ENCODE data around the gene ACTL9.

ACTL9 gene

DNA sequence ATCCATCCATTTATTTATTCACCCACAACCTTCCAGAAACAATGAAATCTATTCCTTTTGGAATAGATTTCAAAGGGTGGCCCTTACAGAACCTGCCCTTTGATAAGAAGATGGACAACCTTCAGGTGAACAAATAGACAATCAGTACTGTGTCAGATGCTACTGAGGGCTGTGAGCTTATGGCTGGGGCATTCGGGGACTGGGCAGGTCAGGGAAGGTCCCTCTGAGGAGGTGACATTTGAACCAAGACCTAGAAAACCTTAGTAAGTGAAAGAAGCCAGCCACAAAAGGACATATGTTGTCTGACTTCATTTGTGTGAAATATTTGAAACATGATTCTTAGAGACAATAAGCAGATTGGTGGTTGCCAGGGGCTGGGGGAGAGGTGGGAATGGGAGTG lies 15.7 kb downstream of the ACTL9 start:
- no peak overlapping the region for H3K9ac ChIP-seq (ENCODE audit: low read length)
- H2BK5ac ChIP-seq (ENCODE audit: low read length), result no peak overlapping the region
- H4K8ac ChIP-seq (ENCODE audit: low read depth, low read length), result no peak overlapping the region
- H3K79me2 ChIP-seq (ENCODE audit: control insufficient read depth, insufficient read depth, low read length), result no peaks in the 10 kb centered on the region
- H3K56ac ChIP-seq (ENCODE audit: low read length), result no peak overlapping the region
- no peak for DNase-seq
- no peaks in the 10 kb centered on the region for H3K79me1 ChIP-seq (ENCODE audit: low read length)
- H3K4ac ChIP-seq (ENCODE audit: low read depth, low read length), result no peak overlapping the region
- no peak overlapping the region for H3K4me3 ChIP-seq (ENCODE audit: low read length)
- no peak overlapping the region for H3K18ac ChIP-seq (ENCODE audit: low read length)
- no CpG with 5 or more reads among the region's 1 CpG for WGBS (ENCODE audit: extremely low coverage, insufficient coverage, low lambda C conversion rate)
- no peak overlapping the region for H2AK5ac ChIP-seq (ENCODE audit: low read length)
- no peak overlapping the region for H3K27ac ChIP-seq (ENCODE audit: low read depth, low read length)
- H3K4me1 ChIP-seq (ENCODE audit: control insufficient read depth, low read depth, low read length), result no peaks in the 10 kb centered on the region
- no peak overlapping the region for H4K5ac ChIP-seq (ENCODE audit: low read length)
- no peak overlapping the region for H2BK15ac ChIP-seq (replicated peaks; ENCODE audit: low read depth)
- no peak overlapping the region for H2BK120ac ChIP-seq (ENCODE audit: low read depth, low read length)
- H3K23ac ChIP-seq (ENCODE audit: low read length), result no peak overlapping the region
- no peak overlapping the region for H3K4me2 ChIP-seq (ENCODE audit: low read length)
- H3K27me3 ChIP-seq (ENCODE audit: insufficient read depth, low read length, poor library complexity), result no peaks in the 10 kb centered on the region
- H3K36me3 ChIP-seq (ENCODE audit: control insufficient read depth, insufficient read depth, low read length), result no peaks in the 10 kb centered on the region

DNA sequence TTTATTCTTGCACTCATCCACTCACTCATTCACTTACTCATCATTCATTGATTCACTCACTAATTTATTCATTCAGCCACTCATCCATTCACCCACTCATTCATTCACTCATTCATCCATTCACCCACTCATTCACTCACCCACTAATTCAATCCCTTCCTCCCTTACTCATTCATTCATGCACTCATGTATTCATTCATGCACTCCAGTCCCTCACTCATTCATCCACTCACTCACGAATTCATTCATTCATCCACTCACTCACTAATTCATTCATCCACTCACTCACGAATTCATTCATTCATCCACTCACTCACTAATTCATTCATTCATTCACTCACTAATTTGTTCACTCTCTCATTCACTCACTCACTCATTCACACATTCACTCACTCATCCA lies 16.1 kb downstream of the ACTL9 start:
- WGBS (ENCODE audit: extremely low coverage, insufficient coverage, low lambda C conversion rate), result 100% methylated on average over 2 of the region's 2 CpGs
- H3K27me3 ChIP-seq (ENCODE audit: insufficient read depth, low read length, poor library complexity), result no peaks in the 10 kb centered on the region
- no peak overlapping the region for H4K8ac ChIP-seq (ENCODE audit: low read depth, low read length)
- H2BK5ac ChIP-seq (ENCODE audit: low read length), result no peak overlapping the region
- H4K5ac ChIP-seq (ENCODE audit: low read length), result no peak overlapping the region
- no peak overlapping the region for H3K4me2 ChIP-seq (ENCODE audit: low read length)
- no peaks in the 10 kb centered on the region for H3K36me3 ChIP-seq (ENCODE audit: control insufficient read depth, insufficient read depth, low read length)
- no peak overlapping the region for H3K27ac ChIP-seq (ENCODE audit: low read depth, low read length)
- H2AK5ac ChIP-seq (ENCODE audit: low read length), result no peak overlapping the region
- no peak overlapping the region for H2BK120ac ChIP-seq (ENCODE audit: low read depth, low read length)
- H2BK15ac ChIP-seq (replicated peaks; ENCODE audit: low read depth), result no peak overlapping the region
- no peak overlapping the region for H3K4me3 ChIP-seq (ENCODE audit: low read length)
- H3K4ac ChIP-seq (ENCODE audit: low read depth, low read length), result no peak overlapping the region
- H3K79me1 ChIP-seq (ENCODE audit: low read length), result no peaks in the 10 kb centered on the region
- no peak overlapping the region for H3K23ac ChIP-seq (ENCODE audit: low read length)
- no peak overlapping the region for H3K9ac ChIP-seq (ENCODE audit: low read length)
- no peaks in the 10 kb centered on the region for H3K79me2 ChIP-seq (ENCODE audit: control insufficient read depth, insufficient read depth, low read length)
- no peak overlapping the region for H3K56ac ChIP-seq (ENCODE audit: low read length)
- H3K4me1 ChIP-seq (ENCODE audit: control insufficient read depth, low read depth, low read length), result no peaks in the 10 kb centered on the region
- no peak for DNase-seq
- H3K18ac ChIP-seq (ENCODE audit: low read length), result no peak overlapping the region

DNA sequence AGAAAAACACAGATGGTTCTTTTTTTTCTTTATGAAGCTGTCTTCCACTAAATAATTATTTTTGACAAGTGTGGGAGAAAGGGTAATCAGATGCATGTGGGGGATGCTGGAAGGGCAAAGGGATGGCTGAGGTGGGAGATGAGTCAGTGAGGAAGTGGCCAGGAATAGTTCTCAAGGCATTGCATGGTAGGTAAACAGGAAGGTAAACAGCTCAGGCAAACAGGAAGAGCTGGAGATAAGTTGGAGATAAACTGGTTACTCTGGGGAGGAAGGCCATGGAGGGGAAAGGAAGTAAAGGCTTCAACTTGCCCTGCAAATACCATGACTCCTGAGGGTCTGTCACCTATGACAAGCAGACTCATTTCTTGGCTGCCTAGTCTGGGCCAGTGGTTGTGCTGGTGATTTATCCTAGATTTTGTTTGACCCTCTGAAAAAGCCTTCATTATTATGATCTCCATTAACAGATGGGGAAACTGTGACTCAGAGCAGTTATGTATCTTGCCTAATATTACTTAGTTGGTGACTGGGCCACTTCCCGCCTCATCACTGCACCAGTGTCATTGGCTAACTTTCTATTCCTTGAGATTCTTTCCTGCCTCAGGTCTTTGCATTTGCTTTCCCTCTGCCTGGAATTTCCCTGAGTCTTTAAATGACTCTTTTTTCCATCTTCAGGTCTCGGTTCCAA lies 17.1 kb downstream of the ACTL9 start:
- WGBS (ENCODE audit: extremely low coverage, insufficient coverage, low lambda C conversion rate), result no CpG with 5 or more reads among the region's 2 CpGs
- Histone ChIP-seq H3K27me3 (ENCODE audit: insufficient read depth, low read length, poor library complexity) (no peaks in the 10 kb centered on the region), H3K27ac (ENCODE audit: low read depth, low read length) (no peak overlapping the region)

DNA sequence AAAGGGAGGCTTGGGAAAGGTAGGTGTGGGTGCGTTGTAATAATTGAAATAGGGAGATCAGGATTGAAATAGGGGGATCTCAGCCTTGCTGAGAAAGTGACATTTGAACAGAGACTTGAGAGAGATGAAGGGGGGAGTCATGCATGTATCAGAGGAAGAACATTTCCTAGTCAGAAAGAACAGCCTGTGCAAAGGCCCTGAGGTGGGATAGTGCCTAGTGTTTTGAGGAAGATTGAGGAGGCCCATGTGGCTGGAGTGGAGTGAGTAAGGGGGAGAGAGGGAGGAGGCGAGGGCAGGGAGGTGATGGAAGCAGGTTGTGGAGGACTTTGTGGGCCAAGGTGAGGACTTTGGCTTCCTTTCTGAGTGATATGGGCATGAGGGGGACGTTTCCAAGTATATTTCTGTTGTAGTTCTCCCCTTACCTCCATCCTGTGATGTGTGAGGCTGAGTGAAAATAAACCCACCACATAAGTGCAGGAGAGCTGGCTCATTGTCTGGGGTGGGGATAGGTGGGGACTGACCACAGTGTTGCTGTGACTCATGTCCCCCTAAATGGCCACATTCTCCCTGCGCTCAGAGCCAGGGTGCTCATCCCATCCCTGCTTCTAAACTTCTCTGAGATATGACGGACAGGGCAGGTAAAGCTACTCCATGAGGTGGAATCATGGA lies 17.8 kb downstream of the ACTL9 start:
- Histone ChIP-seq H4K5ac (ENCODE audit: low read length) (no peak overlapping the region), H2BK120ac (ENCODE audit: low read depth, low read length) (no peak overlapping the region), H3K18ac (ENCODE audit: low read length) (no peak overlapping the region), H3K27ac (ENCODE audit: low read depth, low read length) (no peak overlapping the region), H3K4me3 (ENCODE audit: low read length) (no peak overlapping the region), H3K56ac (ENCODE audit: low read length) (no peak overlapping the region), H3K36me3 (ENCODE audit: control insufficient read depth, insufficient read depth, low read length) (no peaks in the 10 kb centered on the region), H3K79me2 (ENCODE audit: control insufficient read depth, insufficient read depth, low read length) (no peaks in the 10 kb centered on the region), H3K4ac (ENCODE audit: low read depth, low read length) (no peak overlapping the region), H3K9ac (ENCODE audit: low read length) (no peak overlapping the region), H2AK5ac (ENCODE audit: low read length) (no peak overlapping the region), H3K79me1 (ENCODE audit: low read length) (no peaks in the 10 kb centered on the region), H2BK15ac (replicated peaks; ENCODE audit: low read depth) (no peak overlapping the region), H4K8ac (ENCODE audit: low read depth, low read length) (no peak overlapping the region), H2BK5ac (ENCODE audit: low read length) (no peak overlapping the region), H3K23ac (ENCODE audit: low read length) (no peak overlapping the region), H3K4me2 (ENCODE audit: low read length) (no peak overlapping the region), H3K4me1 (ENCODE audit: control insufficient read depth, low read depth, low read length) (no peaks in the 10 kb centered on the region), H3K27me3 (ENCODE audit: insufficient read depth, low read length, poor library complexity) (no peaks in the 10 kb centered on the region)
- no peak for DNase-seq
- WGBS (ENCODE audit: extremely low coverage, insufficient coverage, low lambda C conversion rate), result 100% methylated on average over 1 of the region's 5 CpGs

More for the DNA sequence above, 17.1 kb downstream of the ACTL9 start:
- Histone ChIP-seq H3K4me1 (ENCODE audit: control insufficient read depth, low read depth, low read length) (no peaks in the 10 kb centered on the region), H3K56ac (ENCODE audit: low read length) (no peak overlapping the region), H3K79me2 (ENCODE audit: control insufficient read depth, insufficient read depth, low read length) (no peaks in the 10 kb centered on the region), H3K36me3 (ENCODE audit: control insufficient read depth, insufficient read depth, low read length) (no peaks in the 10 kb centered on the region), H4K5ac (ENCODE audit: low read length) (no peak overlapping the region), H3K9ac (ENCODE audit: low read length) (no peak overlapping the region), H3K23ac (ENCODE audit: low read length) (no peak overlapping the region), H3K4ac (ENCODE audit: low read depth, low read length) (no peak overlapping the region), H3K4me2 (ENCODE audit: low read length) (no peak overlapping the region), H2BK15ac (replicated peaks; ENCODE audit: low read depth) (no peak overlapping the region), H2AK5ac (ENCODE audit: low read length) (no peak overlapping the region), H3K18ac (ENCODE audit: low read length) (no peak overlapping the region), H3K4me3 (ENCODE audit: low read length) (no peak overlapping the region), H3K79me1 (ENCODE audit: low read length) (no peaks in the 10 kb centered on the region), H4K8ac (ENCODE audit: low read depth, low read length) (no peak overlapping the region), H2BK120ac (ENCODE audit: low read depth, low read length) (no peak overlapping the region), H2BK5ac (ENCODE audit: low read length) (no peak overlapping the region)
- DNase-seq, result peak; percentile 51

DNA sequence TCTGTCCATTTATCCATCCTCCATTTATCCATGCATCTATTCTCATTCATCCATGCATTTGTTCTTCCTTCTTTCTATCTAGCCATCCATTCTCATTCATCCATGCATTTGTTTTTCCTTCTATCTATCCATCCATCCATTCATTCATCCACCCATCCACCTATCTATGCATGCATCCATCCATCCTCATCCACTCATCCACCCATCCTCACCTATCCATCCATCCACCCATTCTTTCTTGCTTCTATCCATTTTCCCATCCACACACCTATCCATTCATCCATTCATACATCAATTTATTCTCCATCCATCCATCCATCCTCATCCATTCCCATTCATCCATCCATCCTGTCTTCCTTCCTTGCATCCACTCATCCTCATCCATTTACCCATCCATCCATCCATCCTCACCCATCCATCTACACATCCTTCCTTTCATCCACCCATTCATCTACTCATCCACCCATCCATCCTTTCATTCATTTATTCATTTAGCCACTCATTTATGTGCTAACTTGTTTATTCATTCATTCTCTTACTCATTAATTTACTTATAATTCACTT lies 20.3 kb downstream of the ACTL9 start:
- H2BK120ac ChIP-seq (ENCODE audit: low read depth, low read length), result no peak overlapping the region
- H2AK5ac ChIP-seq (ENCODE audit: low read length), result no peak overlapping the region
- no peak overlapping the region for H3K18ac ChIP-seq (ENCODE audit: low read length)
- no peak overlapping the region for H3K27ac ChIP-seq (ENCODE audit: low read depth, low read length)
- no peak overlapping the region for H4K5ac ChIP-seq (ENCODE audit: low read length)
- H3K27me3 ChIP-seq (ENCODE audit: insufficient read depth, low read length, poor library complexity), result no peaks in the 10 kb centered on the region
- no peak overlapping the region for H3K9ac ChIP-seq (ENCODE audit: low read length)
- no peak for DNase-seq
- no peak overlapping the region for H3K4me3 ChIP-seq (ENCODE audit: low read length)
- H2BK15ac ChIP-seq (replicated peaks; ENCODE audit: low read depth), result no peak overlapping the region
- H3K56ac ChIP-seq (ENCODE audit: low read length), result no peak overlapping the region
- H3K4me1 ChIP-seq (ENCODE audit: control insufficient read depth, low read depth, low read length), result no peaks in the 10 kb centered on the region
- no peak overlapping the region for H2BK5ac ChIP-seq (ENCODE audit: low read length)
- H3K4ac ChIP-seq (ENCODE audit: low read depth, low read length), result no peak overlapping the region
- no peak overlapping the region for H3K23ac ChIP-seq (ENCODE audit: low read length)
- H3K4me2 ChIP-seq (ENCODE audit: low read length), result no peak overlapping the region
- H3K36me3 ChIP-seq (ENCODE audit: control insufficient read depth, insufficient read depth, low read length), result no peaks in the 10 kb centered on the region
- no peak overlapping the region for H4K8ac ChIP-seq (ENCODE audit: low read depth, low read length)
- H3K79me2 ChIP-seq (ENCODE audit: control insufficient read depth, insufficient read depth, low read length), result no peaks in the 10 kb centered on the region
- no peaks in the 10 kb centered on the region for H3K79me1 ChIP-seq (ENCODE audit: low read length)

Measured in mesendoderm (in vitro differentiated cells).